Endodermal cell (in vitro differentiated cells): ENCODE results near the gene GKN1. TPM values are rescaled to one million over a fixed set of nuclear protein-coding genes. Genes with fewer than 3 reads are reported as not detected.

Source experiments
- DNase-seq: peaks from one replicate; pipeline ENCODE4 v3.0.0-alpha.2; 2017
- H3K27ac ChIP-seq: 2 replicates; pipeline ENCODE4 v1.5.1; 2013; ENCODE audit warnings: mild to moderate bottlenecking, low read depth, low read length, moderate library complexity
- H3K27me3 ChIP-seq: 2 replicates; pipeline ENCODE4 v1.6.1; 2013; ENCODE audit warnings: mild to moderate bottlenecking, low read length, moderate library complexity; ENCODE audit not compliant: insufficient read depth, control insufficient read depth, poor library complexity, severe bottlenecking
- H3K36me3 ChIP-seq: 2 replicates; pipeline ENCODE4 v1.7.0; 2013; ENCODE audit warnings: mild to moderate bottlenecking, low read length, moderate library complexity; ENCODE audit not compliant: control insufficient read depth, insufficient read depth
- H3K4me1 ChIP-seq: one replicate; pipeline ENCODE4 v1.7.0; 2013; ENCODE audit warnings: low read length; ENCODE audit not compliant: control insufficient read depth, insufficient read depth
- H3K4me3 ChIP-seq: 2 replicates; pipeline ENCODE4 v1.5.1; 2013; ENCODE audit warnings: mild to moderate bottlenecking, low read length, moderate library complexity
- H3K9ac ChIP-seq: 2 replicates; pipeline ENCODE4 v1.6.1; 2013; ENCODE audit warnings: mild to moderate bottlenecking, low read length, moderate library complexity; ENCODE audit not compliant: poor library complexity, severe bottlenecking; ENCODE audit errors: extremely low read depth
- H3K9me3 ChIP-seq: 2 replicates; pipeline ENCODE4 v1.6.1; 2013; ENCODE audit warnings: mild to moderate bottlenecking, low read length, moderate library complexity; ENCODE audit not compliant: control insufficient read depth
- H3K27ac Mint-ChIP-seq: 2 replicates; pipeline ENCODE4 v1.8.0; 2020; ENCODE audit warnings: mixed read lengths
- H3K27me3 Mint-ChIP-seq: 2 replicates; pipeline ENCODE4 v1.8.0; 2021; ENCODE audit warnings: mild to moderate bottlenecking, mixed read lengths; ENCODE audit not compliant: insufficient read depth
- H3K36me3 Mint-ChIP-seq: 2 replicates; pipeline ENCODE4 v1.8.0; 2020; ENCODE audit warnings: low read depth, mixed read lengths
- H3K4me1 Mint-ChIP-seq: 2 replicates; pipeline ENCODE4 v1.8.0; 2020; ENCODE audit warnings: mixed read lengths
- H3K4me3 Mint-ChIP-seq: 2 replicates; pipeline ENCODE4 v1.8.0; 2020; ENCODE audit warnings: mild to moderate bottlenecking, moderate library complexity, mixed read lengths
- H3K9me3 Mint-ChIP-seq: 2 replicates; pipeline ENCODE4 v1.8.0; 2020; ENCODE audit warnings: mild to moderate bottlenecking, mixed read lengths
- WGBS, 2 experiments: methylation state at CpG; one replicate each; pipeline versions ENCODE4 v1.1.5 to v1.1.7; 2013; ENCODE audit warnings: missing lambda C conversion rate in 2 of 2, mixed read lengths in 1 of 2; ENCODE audit not compliant: insufficient coverage in 1 of 2, insufficient read length in 1 of 2; 5-methylcytosine and 5-hydroxymethylcytosine counted together
- total RNA-seq, 2 donors: library from RNA; stranded (reverse); fragmentation: NEBNext Ultra II Directional in 1 of 2; extraction: Animal tissue kit (Norgen Biotek cat#: 25700) in 1 of 2; gene quantifications; 2 replicates in 1 of 2; 3 replicates in 1 of 2; pipeline ENCODE4 v1.2.1, GENCODE V29; 2021
- TF ChIP-seq, protein P1 (sequence below): fragments of 200-600 bp; sonication (generic); conservative IDR thresholded peaks from 2 replicates; pipeline ENCODE4 v1.5.0; 2021; ENCODE audit warnings: antibody characterized with exemption, mild to moderate bottlenecking

The GKN1 gene
- total RNA-seq, 2 donors from 2014 or later: not detected

DNA sequence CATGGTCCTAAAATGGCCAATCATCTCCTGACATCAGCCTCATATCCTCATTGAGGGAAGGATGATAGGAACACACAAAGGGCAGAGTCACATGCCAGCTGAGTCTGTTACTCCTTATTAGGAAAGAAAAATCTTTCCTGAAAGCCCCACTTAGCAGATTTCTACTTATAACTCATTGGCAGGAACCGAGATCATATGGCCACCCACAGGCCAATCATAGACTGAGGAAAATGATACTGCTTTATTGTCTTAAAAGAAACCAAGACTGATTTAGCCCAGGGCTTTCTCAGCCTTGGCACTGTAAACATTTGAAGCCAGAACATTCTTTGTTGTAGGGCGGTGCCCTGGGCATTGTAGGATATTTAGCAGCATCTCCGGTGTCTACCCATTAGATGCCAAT is 40.4 kb upstream of the GKN1 start:
- Histone ChIP-seq H3K27ac (no peak overlapping the region), H3K4me3 (no peak overlapping the region), H3K4me1 (no peaks in the 10 kb centered on the region), H3K9ac (no peak overlapping the region), H3K36me3 (no peaks in the 10 kb centered on the region), H3K9me3 (no peaks in the 10 kb centered on the region), H3K27me3 (peaks cover 3% of the 10 kb centered on the region)
- Mint-ChIP-seq H3K27me3 (peaks cover 15% of the 10 kb centered on the region), H3K27ac (no peak overlapping the region), H3K36me3 (no peaks in the 10 kb centered on the region), H3K9me3 (no peaks in the 10 kb centered on the region), H3K4me3 (no peak overlapping the region), H3K4me1 (peaks cover 2% of the 10 kb centered on the region)
- WGBS, 2 experiments: 99 to 100% methylated on average over 2 to 3 of the region's 3 CpGs
- TF ChIP-seq, protein P1, sequence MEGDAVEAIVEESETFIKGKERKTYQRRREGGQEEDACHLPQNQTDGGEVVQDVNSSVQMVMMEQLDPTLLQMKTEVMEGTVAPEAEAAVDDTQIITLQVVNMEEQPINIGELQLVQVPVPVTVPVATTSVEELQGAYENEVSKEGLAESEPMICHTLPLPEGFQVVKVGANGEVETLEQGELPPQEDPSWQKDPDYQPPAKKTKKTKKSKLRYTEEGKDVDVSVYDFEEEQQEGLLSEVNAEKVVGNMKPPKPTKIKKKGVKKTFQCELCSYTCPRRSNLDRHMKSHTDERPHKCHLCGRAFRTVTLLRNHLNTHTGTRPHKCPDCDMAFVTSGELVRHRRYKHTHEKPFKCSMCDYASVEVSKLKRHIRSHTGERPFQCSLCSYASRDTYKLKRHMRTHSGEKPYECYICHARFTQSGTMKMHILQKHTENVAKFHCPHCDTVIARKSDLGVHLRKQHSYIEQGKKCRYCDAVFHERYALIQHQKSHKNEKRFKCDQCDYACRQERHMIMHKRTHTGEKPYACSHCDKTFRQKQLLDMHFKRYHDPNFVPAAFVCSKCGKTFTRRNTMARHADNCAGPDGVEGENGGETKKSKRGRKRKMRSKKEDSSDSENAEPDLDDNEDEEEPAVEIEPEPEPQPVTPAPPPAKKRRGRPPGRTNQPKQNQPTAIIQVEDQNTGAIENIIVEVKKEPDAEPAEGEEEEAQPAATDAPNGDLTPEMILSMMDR: no peak
- no peak for DNase-seq

DNA sequence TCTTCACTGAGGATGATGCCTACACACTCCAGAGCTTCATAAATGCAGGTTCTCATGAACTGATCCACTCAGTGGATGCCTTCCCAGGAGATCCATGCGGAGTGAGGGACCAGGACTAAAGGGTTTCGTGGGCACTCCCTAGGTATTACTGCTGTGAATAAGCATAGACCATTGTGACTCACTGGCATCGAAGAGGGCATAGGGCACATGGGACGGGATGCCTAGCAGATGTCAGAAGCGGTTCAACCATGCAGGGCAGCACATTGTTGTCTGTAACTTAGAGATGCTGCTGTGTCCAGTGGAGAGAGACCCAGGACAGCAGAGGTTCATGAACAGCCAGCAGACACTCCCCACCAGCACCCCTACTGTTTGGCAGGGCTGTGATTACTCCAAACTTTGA is 39.0 kb upstream of the GKN1 start:
- Histone ChIP-seq H3K4me1 (no peaks in the 10 kb centered on the region), H3K4me3 (no peak overlapping the region), H3K27me3 (peaks cover 3% of the 10 kb centered on the region), H3K36me3 (no peaks in the 10 kb centered on the region), H3K27ac (no peak overlapping the region), H3K9me3 (no peaks in the 10 kb centered on the region), H3K9ac (no peak overlapping the region)
- Mint-ChIP-seq H3K27me3 (peaks cover 14% of the 10 kb centered on the region), H3K4me3 (no peak overlapping the region), H3K4me1 (peaks cover 2% of the 10 kb centered on the region), H3K9me3 (peaks cover 11% of the 10 kb centered on the region), H3K27ac (no peak overlapping the region), H3K36me3 (no peaks in the 10 kb centered on the region)
- WGBS, 2 experiments: 93 to 97% methylated on average over 5 of the region's 5 CpGs
- DNase-seq: no peak
- TF ChIP-seq, protein P1: no peak

DNA sequence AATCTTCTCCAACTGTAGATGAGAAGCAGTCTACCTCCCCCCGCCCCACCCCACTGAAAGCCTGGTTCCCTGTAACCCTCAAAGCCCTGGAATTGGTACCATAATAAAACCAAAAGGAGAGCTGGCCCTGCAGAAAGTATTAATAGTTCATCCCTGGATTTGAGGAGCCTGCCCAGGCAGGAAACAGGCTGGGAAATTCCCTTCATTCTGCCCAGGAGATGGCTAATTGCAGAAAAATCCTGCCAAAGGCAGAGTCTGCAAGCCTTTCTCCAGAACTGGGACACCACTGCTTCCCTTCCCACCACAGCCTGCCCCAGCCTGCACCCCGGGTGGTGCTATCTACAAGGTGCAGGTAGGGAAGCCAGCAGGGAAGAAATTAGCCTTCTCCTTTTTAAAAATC is 38.0 kb upstream of the GKN1 start:
- Histone ChIP-seq H3K36me3 (no peaks in the 10 kb centered on the region), H3K9ac (no peak overlapping the region), H3K4me1 (no peaks in the 10 kb centered on the region), H3K9me3 (no peaks in the 10 kb centered on the region), H3K4me3 (no peak overlapping the region), H3K27ac (no peak overlapping the region), H3K27me3 (peaks cover 3% of the 10 kb centered on the region)
- Mint-ChIP-seq H3K36me3 (no peaks in the 10 kb centered on the region), H3K27me3 (peaks cover 22% of the 10 kb centered on the region), H3K27ac (no peak overlapping the region), H3K4me1 (peaks cover 2% of the 10 kb centered on the region), H3K9me3 (peaks cover 11% of the 10 kb centered on the region), H3K4me3 (no peak overlapping the region)
- DNase-seq: no peak
- TF ChIP-seq, protein P1: no peak
- 77% methylated on average over 2 of the region's 2 CpGs; no CpG with 5 or more reads in 1 of the 2 experiments for WGBS, 2 experiments
